SK-N-SH (cell line): Measurements from ENCODE around the gene RABAC1. TPM values are rescaled to one million over a fixed set of nuclear protein-coding genes. Genes with fewer than 3 reads are reported as not detected.

Experiments
- CTCF ChIA-PET: fragments of 300-600, 350-600 bp; formaldehyde crosslinking; extraction: SDS; loops from one replicate; lab custom pipeline; 2021; lab: Yijun Ruan, JAX
- POLR2A ChIA-PET: fragments of 350-600 bp; sonication (Branson Sonifier 250); formaldehyde crosslinking; extraction: SDS; loops from one replicate; lab custom pipeline; 2020; ENCODE audit warnings: antibody characterized with exemption, inconsistent platforms; lab: Yijun Ruan, JAX
- DNase-seq: peaks from one replicate; pipeline ENCODE4 v3.0.0; 2012
- H2AFZ ChIP-seq: fragments of 200-600 bp; sonication (generic); 2 replicates; pipeline ENCODE4 v1.8.1; 2016; ENCODE audit warnings: antibody characterized with exemption, mild to moderate bottlenecking, low read depth
- H3F3A ChIP-seq: fragments of 200-600 bp; sonication (generic); replicated peaks from 2 replicates; pipeline ENCODE3; 2016; ENCODE audit warnings: antibody characterized with exemption, mild to moderate bottlenecking; ENCODE audit not compliant: insufficient read depth
- H3K27ac ChIP-seq, 2 experiments: fragments of 200-500 bp in 1 of 2; fragments of 200-600 bp in 1 of 2; sonication (Bioruptor generic) in 1 of 2; sonication (generic), shearing (Covaris generic) in 1 of 2; 2 replicates each; pipeline versions ENCODE4 v1.5.1 to v1.6.1; 2014 to 2016; ENCODE audit warnings: low read depth in 2 of 2, inconsistent platforms in 1 of 2, low read length in 1 of 2, mild to moderate bottlenecking in 1 of 2, mixed read lengths in 1 of 2
- H3K27me3 ChIP-seq: fragments of 200-600 bp; sonication (generic), shearing (Covaris generic); 2 replicates; pipeline ENCODE4 v1.6.1; 2016; ENCODE audit warnings: mixed run types; ENCODE audit not compliant: insufficient read depth
- H3K36me3 ChIP-seq, 2 experiments: fragments of 200-500 bp in 1 of 2; fragments of 200-600 bp in 1 of 2; sonication (Bioruptor generic) in 1 of 2; sonication (generic) in 1 of 2; replicated peaks in 1 of 2; 2 replicates each; pipeline versions ENCODE3 to v1.5.1; 2014 to 2016; ENCODE audit warnings: low read length in 1 of 2, mild to moderate bottlenecking in 1 of 2; ENCODE audit not compliant: insufficient read depth in 2 of 2, control insufficient read depth in 1 of 2
- H3K4me1 ChIP-seq, 2 experiments: fragments of 200-500 bp in 1 of 2; fragments of 200-600 bp in 1 of 2; sonication (Bioruptor generic) in 1 of 2; sonication (generic), shearing (Covaris generic) in 1 of 2; 2 replicates each; pipeline versions ENCODE4 v1.5.1 to v1.6.1; 2014 to 2016; ENCODE audit warnings: low read depth in 1 of 2, low read length in 1 of 2, mixed run types in 1 of 2; ENCODE audit not compliant: insufficient read depth in 2 of 2, control insufficient read depth in 1 of 2
- H3K4me2 ChIP-seq: fragments of 200-600 bp; sonication (generic), shearing (Covaris generic); 2 replicates; pipeline ENCODE4 v1.6.1; 2017; ENCODE audit warnings: mixed run types
- H3K4me3 ChIP-seq, 2 experiments: fragments of 200-500 bp in 1 of 2; fragments of 200-600 bp in 1 of 2; sonication (Bioruptor generic) in 1 of 2; sonication (generic), shearing (Covaris generic) in 1 of 2; 2 replicates each; pipeline versions ENCODE4 v1.5.1 to v1.8.1; 2014 to 2016; ENCODE audit warnings: low read depth in 2 of 2, inconsistent platforms in 1 of 2, low read length in 1 of 2, mild to moderate bottlenecking in 1 of 2, mixed read lengths in 1 of 2, moderate library complexity in 1 of 2
- H3K79me2 ChIP-seq: fragments of 200-600 bp; sonication (generic); 2 replicates; pipeline ENCODE4 v1.8.1; 2017; ENCODE audit warnings: mild to moderate bottlenecking; ENCODE audit not compliant: insufficient read depth
- H3K9ac ChIP-seq: fragments of 200-600 bp; sonication (generic); 2 replicates; pipeline ENCODE4 v1.6.1; 2017; ENCODE audit warnings: mixed run types
- H3K9me2 ChIP-seq: fragments of 200-600 bp; sonication (generic); 2 replicates; pipeline ENCODE4 v1.6.1; 2017; ENCODE audit warnings: mixed run types
- H3K9me3 ChIP-seq: fragments of 200-600 bp; sonication (generic); 2 replicates; pipeline ENCODE4 v1.6.1; 2017; ENCODE audit warnings: mixed run types, mild to moderate bottlenecking, moderate library complexity
- H4K20me1 ChIP-seq: fragments of 200-600 bp; sonication (generic); 2 replicates; pipeline ENCODE4 v1.6.1; 2017; ENCODE audit warnings: mild to moderate bottlenecking, mixed run types; ENCODE audit not compliant: insufficient read depth
- CHD2 ChIP-seq: fragments of 150-350 bp; IDR thresholded peaks from 2 replicates; pipeline ENCODE4 v1.6.1; 2018; ENCODE audit warnings: low read length; ENCODE audit not compliant: partially characterized antibody
- EP300 ChIP-seq, 2 experiments: IDR thresholded peaks; 2 replicates each; pipeline versions ENCODE4 v1.4.0 to v1.6.1; 2012; ENCODE audit warnings: borderline replicate concordance in 1 of 2, low read depth in 1 of 2, low read length in 1 of 2
- FOXM1 ChIP-seq: IDR thresholded peaks from 2 replicates; pipeline ENCODE4 v1.4.0; 2012; ENCODE audit warnings: low read depth, mild to moderate bottlenecking
- GATA2 ChIP-seq: sonication (generic); formaldehyde crosslinking; IDR thresholded peaks from 2 replicates; pipeline ENCODE4 v1.5.0; 2020; ENCODE audit warnings: mild to moderate bottlenecking, missing genetic modification reagents
- MEF2A ChIP-seq: IDR thresholded peaks from 2 replicates; pipeline ENCODE4 v1.4.0; 2012; ENCODE audit warnings: low read depth, borderline replicate concordance
- MXI1 ChIP-seq: IDR thresholded peaks from 2 replicates; pipeline ENCODE4 v1.6.1; 2012; ENCODE audit warnings: mild to moderate bottlenecking, low read depth, low read length, improper control_type of control experiment
- REST ChIP-seq: IDR thresholded peaks from 2 replicates; pipeline ENCODE4 v1.6.1; 2012; ENCODE audit warnings: mild to moderate bottlenecking, low read depth, low read length, moderate library complexity
- RFX5 ChIP-seq: IDR thresholded peaks from 2 replicates; pipeline ENCODE4 v1.6.1; 2012; ENCODE audit warnings: mild to moderate bottlenecking, improper control_type of control experiment, low read length
- WGBS: methylation state at CpG from one replicate; pipeline ENCODE4 v1.1.6; 2017; ENCODE audit warnings: low lambda C conversion rate; 5-methylcytosine and 5-hydroxymethylcytosine counted together
- polyA plus RNA-seq, 3 experiments: library from polyadenylated mRNA; depleted of rRNA; stranded (reverse); fragments of >200 nt; gene quantifications; 2 replicates each; pipeline ENCODE4 v1.2.3, GENCODE V29; 2012

Gene RABAC1
- polyA plus RNA-seq, 1 of the 3 experiments (the other 2 are of a cell fraction), result 287 TPM

- POLR2A ChIA-PET, result interaction anchor here (0.7 to 2.6 kb wide), 5 partner anchors 9 to 39 kb away, joined by 3 to 10 read pairs (median 3); partner anchors contain the start of gene RABAC1
- Histone ChIP-seq H4K20me1 (no peaks in the 10 kb centered on the region), H3K27me3 (peaks cover 54% of the 10 kb centered on the region), H3K9me2 (no peaks in the 10 kb centered on the region), H3K4me3 (peak overlapping the region in 1 of 2 experiments; percentile 18; a peak in 1 of 4 replicates), H3K27ac (peak overlapping the region; percentile 13 to 98; a peak in 3 of 4 replicates), H3K4me2 (peak overlapping the region; percentile 55; the same call in 1 of the 2 replicates), H3K79me2 (no peaks in the 10 kb centered on the region), H3K9ac (no peak overlapping the region), H3K36me3 (no peaks in the 10 kb centered on the region), H3F3A (no peaks in the 10 kb centered on the region), H3K4me1 (peaks cover 0 to 55% of the 10 kb centered on the region in 2 experiments; a peak in 1 of 4 replicates), H2AFZ (no peak overlapping the region), H3K9me3 (no peaks in the 10 kb centered on the region)
- 3% methylated on average over 24 of the region's 35 CpGs for WGBS
- CTCF ChIA-PET, result interaction anchor here (0.6 to 4.7 kb wide), 10 partner anchors 13 to 63 kb away, joined by 3 to 39 read pairs (median 8); partner anchors contain the start of gene RABAC1
- peak; percentile 62 for DNase-seq
- peak; percentile 96 for TF ChIP-seq REST
- no peak for TF ChIP-seq GATA2 (CRISPR knock-in tag)
Observed at GRCh38 chr19:41997121-41997850, 38.2 kb upstream of the RABAC1 start.

- POLR2A ChIA-PET, result interaction anchor here (0.6 to 2.6 kb wide), 6 partner anchors 9 to 306 kb away, joined by 3 to 10 read pairs (median 3); partner anchors contain the start of genes PRR19 and RABAC1
- Histone ChIP-seq H3F3A (no peaks in the 10 kb centered on the region), H3K4me3 (no peak overlapping the region), H3K9ac (no peak overlapping the region), H3K4me2 (no peak overlapping the region), H4K20me1 (no peaks in the 10 kb centered on the region), H3K36me3 (no peaks in the 10 kb centered on the region), H3K9me2 (no peaks in the 10 kb centered on the region), H3K27ac (peak overlapping the region in 1 of 2 experiments; percentile 98; a peak in 3 of 4 replicates), H3K27me3 (peaks cover 45% of the 10 kb centered on the region), H3K4me1 (peaks cover 0 to 62% of the 10 kb centered on the region in 2 experiments; a peak in 1 of 4 replicates), H3K79me2 (no peaks in the 10 kb centered on the region), H3K9me3 (no peaks in the 10 kb centered on the region), H2AFZ (no peak overlapping the region)
- DNase-seq, result peak; percentile 90
- 13% methylated on average over 12 of the region's 12 CpGs for WGBS
- CTCF ChIA-PET, result interaction anchor here (0.8 to 3.6 kb wide), 6 partner anchors 27 to 58 kb away, joined by 3 to 18 read pairs (median 5); partner anchors contain the start of gene RABAC1
- TF ChIP-seq RFX5 (peak; percentile 96), MXI1 (peak; percentile 79; the same call in 1 of the 2 replicates), EP300 (IDR thresholded peaks at IDR 0.05; ENCODE audit: borderline replicate concordance in 1 of 2, low read depth in 1 of 2, low read length in 1 of 2) (0 out of 4 replicates have a peak, but pooled peaks of 1 of the 2 experiments have one; percentile 30), FOXM1 (no peak), CHD2 (no peak), MEF2A (no peak)
Observed at GRCh38 chr19:41995959-41996797, 37.1 kb upstream of the RABAC1 start.
